GM10248 (cell line): ENCODE data around the gene PTPN9.
A peak's percentile ranks its signal among the peaks of the same experiment; 100 is the strongest.

Experiments
- CTCF ChIA-PET: fragments of 300-600 bp; sonication (Branson Sonifier 250); formaldehyde crosslinking; extraction: SDS; loops from one replicate; lab custom pipeline; 2021; ENCODE audit warnings: antibody characterized with exemption; lab: Yijun Ruan, JAX
- POLR2A ChIA-PET: fragments of 350-650 bp; sonication (Branson Sonifier 250); formaldehyde crosslinking; extraction: SDS; loops from one replicate; lab custom pipeline; 2020; ENCODE audit warnings: antibody characterized with exemption; lab: Yijun Ruan, JAX
- DNase-seq: peaks from one replicate; pipeline ENCODE4 v3.0.0; 2012; ENCODE audit errors: extremely low spot score
- CTCF ChIP-seq: IDR thresholded peaks from 2 replicates; pipeline ENCODE4 v1.5.1; 2012; ENCODE audit warnings: mild to moderate bottlenecking, low read depth; ENCODE audit errors: extremely low read depth, missing control alignments, control extremely low read depth

Gene PTPN9

GRCh38 chr15:75578948-75579920 is at the start of gene PTPN9:
Gene PTPN9 (minus strand): TSS chr15:75579315. CDS start chr15:75578776, 539 bp downstream.
- peak; percentile 86 for DNase-seq
- ChIA-PET POLR2A (interaction anchor here (0.8 to 1.2 kb wide), 2 partner anchors 128 to 211 kb away, joined by 5 to 9 read pairs; partner anchors contain the start of gene SIN3A), CTCF (interaction anchor here (0.9 to 3.2 kb wide), 6 partner anchors 9 to 147 kb away, joined by 3 to 10 read pairs (median 4); no protein-coding TSS in a partner anchor)
- TF ChIP-seq CTCF, result peak; percentile 45

DNA sequence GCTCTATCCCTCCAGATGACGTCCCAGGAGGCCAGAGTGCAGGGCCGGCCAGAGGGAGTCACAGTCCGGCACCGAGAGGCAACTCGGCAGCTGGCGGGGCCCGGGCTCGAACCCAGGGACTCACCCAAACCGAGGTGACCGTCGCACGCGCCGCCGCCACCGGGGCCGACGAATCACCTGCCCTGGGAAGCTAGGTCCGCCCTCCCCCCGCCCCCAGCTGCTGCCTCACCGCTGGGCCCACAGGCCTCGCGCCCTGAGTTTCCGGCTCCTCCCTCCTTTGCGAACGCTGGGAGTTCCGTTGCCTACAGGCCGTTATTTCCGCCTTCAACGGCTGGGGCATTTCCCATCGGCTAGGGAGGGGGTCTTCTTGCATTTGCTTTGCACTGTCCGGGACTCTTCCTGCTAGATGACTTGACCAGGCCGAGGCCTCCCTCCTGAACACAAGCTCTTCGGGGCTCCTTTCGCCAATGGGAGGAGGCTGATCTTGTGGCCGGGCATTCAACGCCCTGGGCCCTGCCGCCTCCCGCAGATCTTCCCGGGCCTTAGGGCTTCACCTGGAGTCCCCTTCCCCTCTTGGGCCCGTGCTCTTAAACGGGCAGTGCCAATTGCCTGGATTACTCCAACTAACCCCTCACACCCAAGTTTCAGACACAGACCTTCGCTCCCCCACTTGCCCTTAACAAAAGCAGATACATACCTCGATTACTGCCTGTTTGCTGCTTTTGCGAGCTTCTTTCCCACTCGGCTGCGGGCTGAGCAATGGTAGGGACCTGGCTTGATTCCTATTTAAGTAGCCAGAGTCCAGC is 46.6 kb upstream of the PTPN9 start, which contains the start of gene SNUPN:
Gene SNUPN (minus strand): TSS at position 184 of the 806 bp plus-strand sequence. CDS start 4,674 bp downstream, outside the sequence.
- peak; percentile 99 for DNase-seq
- POLR2A ChIA-PET, result interaction anchor here (0.8 to 1.4 kb wide), 4 partner anchors 14 to 174 kb away, joined by 3 to 13 read pairs (median 6); partner anchors contain the start of genes IMP3, SIN3A and SNX33
- no peak for TF ChIP-seq CTCF
- CTCF ChIA-PET, result interaction anchor here (1.1 to 3.8 kb wide), 6 partner anchors 9 to 257 kb away, joined by 3 to 24 read pairs (median 6); partner anchors contain the start of genes IMP3 and MAN2C1

- CTCF ChIA-PET, result no interaction called here
- no peak for DNase-seq
- POLR2A ChIA-PET, result no interaction called here
- TF ChIP-seq CTCF, result no peak
Measured at GRCh38 chr15:75622505-75622904, 43.4 kb upstream of the PTPN9 start.

- POLR2A ChIA-PET, result interaction anchor here (0.6 kb wide), 1 partner anchor 18 kb away, joined by 3 read pairs; no protein-coding TSS in a partner anchor
- CTCF ChIA-PET, result no interaction called here
- no peak for DNase-seq
- no peak for TF ChIP-seq CTCF
Measured at GRCh38 chr15:75620841-75621391, 41.8 kb upstream of the PTPN9 start.

DNA sequence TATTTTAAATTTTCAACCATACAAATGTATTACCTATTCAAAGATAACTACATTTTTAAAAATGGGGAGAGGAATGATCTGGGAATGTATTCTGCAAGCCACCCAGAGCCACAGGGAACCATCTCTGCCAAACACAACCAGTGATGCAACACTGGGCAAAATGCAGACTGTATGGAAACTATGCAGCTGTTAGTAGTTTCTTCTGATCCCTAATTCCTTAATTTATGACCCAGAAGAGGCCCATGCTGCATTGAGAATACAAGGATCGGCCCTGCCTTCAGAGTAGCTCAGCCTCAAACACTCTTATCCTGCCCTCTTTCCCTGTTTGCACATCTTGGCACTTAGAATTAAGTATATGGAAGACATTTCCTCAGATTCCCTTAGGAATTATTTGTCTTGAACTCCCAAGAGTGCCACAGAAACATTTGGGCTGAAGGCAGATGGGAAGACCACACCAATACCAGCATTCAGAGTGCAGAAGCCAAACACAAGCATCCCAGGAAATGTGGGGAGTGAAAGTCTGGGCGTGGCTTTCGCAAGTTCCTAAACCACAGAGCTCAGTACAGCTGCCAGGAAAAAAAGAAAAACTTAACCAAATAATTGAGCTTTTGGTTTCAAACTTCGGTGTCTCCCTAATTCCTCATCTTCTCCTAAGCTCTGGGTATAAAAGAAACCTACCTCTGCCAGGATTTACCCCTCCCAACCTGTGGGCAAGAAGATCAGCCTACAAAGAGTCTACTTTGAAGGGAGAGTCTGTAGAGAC is 41.1 kb upstream of the PTPN9 start:
- no peak for DNase-seq
- ChIA-PET CTCF (no interaction called here), POLR2A (interaction anchor here (0.6 kb wide), 1 partner anchor 28 kb away, joined by 4 read pairs; the partner anchor contains the start of gene SNX33)
- no peak for TF ChIP-seq CTCF
